ENCODE data around the gene IPO9. TPM values are rescaled to one million over a fixed set of nuclear protein-coding genes. Genes with fewer than 3 reads are reported as not detected.
"Not testable (repeated sequence)": the region's sequence is repeated elsewhere in the genome, so short reads cannot be mapped to it uniquely, and the experiment has no call there.

IPO9 gene
- total RNA-seq, 1 donor from 2014 or later = 12.8 TPM

DNA sequence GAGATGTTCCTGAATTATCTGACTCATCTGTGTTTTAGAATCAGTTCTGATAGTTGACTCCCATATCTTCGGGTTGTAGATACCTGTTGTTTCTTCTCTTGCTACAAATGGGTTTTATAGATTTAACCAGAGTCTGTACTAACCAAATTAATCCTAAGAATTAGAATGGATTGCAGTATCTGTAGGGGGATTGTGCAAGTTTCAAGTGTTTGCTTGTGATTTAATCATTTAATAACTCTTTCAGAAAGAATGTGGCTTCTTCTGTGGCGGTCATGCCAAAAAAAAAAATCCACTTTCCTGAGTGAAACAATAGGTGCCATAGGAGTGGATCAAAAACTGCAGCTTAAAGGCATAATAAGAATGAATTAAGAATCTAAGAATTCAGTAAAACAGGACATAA lies 9.4 kb downstream of the IPO9 start:
- H3K4me1 ChIP-seq = peaks cover 7% of the 10 kb centered on the region
- no peak for DNase-seq (ENCODE audit: extremely low spot score in 2 of 2)
- H3K27me3 ChIP-seq = no peaks in the 10 kb centered on the region
- no peak for TF ChIP-seq POLR2A (IDR thresholded peaks at IDR 0.05)
- TF ChIP-seq, protein P1, sequence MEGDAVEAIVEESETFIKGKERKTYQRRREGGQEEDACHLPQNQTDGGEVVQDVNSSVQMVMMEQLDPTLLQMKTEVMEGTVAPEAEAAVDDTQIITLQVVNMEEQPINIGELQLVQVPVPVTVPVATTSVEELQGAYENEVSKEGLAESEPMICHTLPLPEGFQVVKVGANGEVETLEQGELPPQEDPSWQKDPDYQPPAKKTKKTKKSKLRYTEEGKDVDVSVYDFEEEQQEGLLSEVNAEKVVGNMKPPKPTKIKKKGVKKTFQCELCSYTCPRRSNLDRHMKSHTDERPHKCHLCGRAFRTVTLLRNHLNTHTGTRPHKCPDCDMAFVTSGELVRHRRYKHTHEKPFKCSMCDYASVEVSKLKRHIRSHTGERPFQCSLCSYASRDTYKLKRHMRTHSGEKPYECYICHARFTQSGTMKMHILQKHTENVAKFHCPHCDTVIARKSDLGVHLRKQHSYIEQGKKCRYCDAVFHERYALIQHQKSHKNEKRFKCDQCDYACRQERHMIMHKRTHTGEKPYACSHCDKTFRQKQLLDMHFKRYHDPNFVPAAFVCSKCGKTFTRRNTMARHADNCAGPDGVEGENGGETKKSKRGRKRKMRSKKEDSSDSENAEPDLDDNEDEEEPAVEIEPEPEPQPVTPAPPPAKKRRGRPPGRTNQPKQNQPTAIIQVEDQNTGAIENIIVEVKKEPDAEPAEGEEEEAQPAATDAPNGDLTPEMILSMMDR (IDR thresholded peaks at IDR 0.05) = no peak
- TF ChIP-seq POLR2AphosphoS5 (IDR thresholded peaks at IDR 0.05; ENCODE audit: insufficient read depth in 1 of 2, low read depth in 1 of 2) = no peak
- no peak overlapping the region for H3K27ac ChIP-seq
- intact Hi-C loops (cut with DNase I) = no loop called here
- no peaks in the 10 kb centered on the region for H3K36me3 ChIP-seq
- no peak overlapping the region for H3K4me3 ChIP-seq
- H3K9me3 ChIP-seq = no peaks in the 10 kb centered on the region

DNA sequence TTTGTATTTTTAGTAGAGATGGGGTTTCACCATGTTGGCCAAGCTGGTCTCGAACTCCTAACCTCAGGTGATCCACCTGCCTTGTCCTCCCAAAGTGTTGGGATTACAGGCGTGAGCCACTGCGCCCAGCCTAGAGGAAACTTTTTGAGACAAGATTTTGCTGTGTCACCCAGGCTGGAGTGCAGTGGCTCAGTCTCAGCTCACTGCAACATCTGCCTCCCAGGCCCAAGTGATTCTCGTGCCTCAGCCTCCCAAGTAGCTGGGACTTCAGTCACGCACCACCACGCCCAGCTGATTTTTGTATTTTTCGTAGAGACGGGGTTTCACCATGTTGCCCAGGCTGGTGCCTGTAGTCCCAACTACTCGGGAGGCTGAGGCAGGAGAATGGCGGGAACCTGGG lies 10.1 kb downstream of the IPO9 start:
- H3K27me3 ChIP-seq; H3K9me3 ChIP-seq; H3K4me1 ChIP-seq; H3K4me3 ChIP-seq; intact Hi-C loops (cut with DNase I); H3K27ac ChIP-seq; DNase-seq (ENCODE audit: extremely low spot score in 2 of 2); H3K36me3 ChIP-seq: not testable (repeated sequence)

DNA sequence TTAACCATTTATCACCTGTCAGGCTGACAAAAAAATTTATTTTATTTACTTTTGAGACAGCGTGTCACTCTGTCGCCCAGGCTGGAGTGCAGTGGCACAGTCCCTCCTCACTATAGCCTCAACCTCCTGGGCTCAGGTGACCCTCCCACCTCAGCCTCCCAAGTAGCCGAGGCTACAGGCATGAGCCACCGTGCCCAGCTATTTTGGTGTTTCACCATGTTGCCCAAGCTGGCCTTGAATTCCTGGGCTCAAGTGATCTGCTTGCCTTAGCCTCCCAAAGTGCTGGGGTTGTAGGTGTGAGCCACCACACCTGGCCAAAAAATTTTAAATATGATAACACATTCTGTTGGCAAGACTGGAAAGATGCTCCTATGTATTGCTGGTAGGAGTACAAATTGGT lies 11.1 kb downstream of the IPO9 start:
- no peaks in the 10 kb centered on the region for H3K9me3 ChIP-seq
- no peak for DNase-seq (ENCODE audit: extremely low spot score in 2 of 2)
- H3K27me3 ChIP-seq = no peaks in the 10 kb centered on the region
- H3K4me3 ChIP-seq = no peak overlapping the region
- intact Hi-C loops (cut with DNase I) = no loop called here
- TF ChIP-seq POLR2A (IDR thresholded peaks at IDR 0.05) (no peak), POLR2AphosphoS5 (IDR thresholded peaks at IDR 0.05; ENCODE audit: insufficient read depth in 1 of 2, low read depth in 1 of 2) (no peak)
- TF ChIP-seq, protein P1 (IDR thresholded peaks at IDR 0.05) = no peak
- H3K36me3 ChIP-seq = no peaks in the 10 kb centered on the region
- no peak overlapping the region for H3K27ac ChIP-seq
- no peaks in the 10 kb centered on the region for H3K4me1 ChIP-seq

DNA sequence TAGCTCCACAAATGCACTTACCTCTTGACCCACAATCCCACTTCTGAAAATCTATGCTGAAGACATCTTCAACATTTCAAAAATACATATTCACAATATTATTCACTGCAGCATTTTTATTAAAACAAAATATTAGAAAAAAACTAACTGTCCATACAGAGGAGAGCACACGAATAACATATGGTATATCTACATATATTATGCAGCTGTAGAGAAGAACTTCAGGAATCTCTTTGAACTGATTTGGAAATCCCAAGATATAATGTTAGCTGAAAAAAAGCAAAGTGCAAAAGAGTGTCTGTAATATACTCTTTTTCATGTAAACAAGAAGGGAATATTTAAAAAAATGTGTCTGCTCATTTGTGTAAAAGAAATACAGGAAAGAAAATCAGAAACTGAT lies 11.5 kb downstream of the IPO9 start:
- no peak for DNase-seq (ENCODE audit: extremely low spot score in 2 of 2)
- intact Hi-C loops (cut with DNase I) = no loop called here
- TF ChIP-seq POLR2A (IDR thresholded peaks at IDR 0.05) (no peak), POLR2AphosphoS5 (IDR thresholded peaks at IDR 0.05; ENCODE audit: insufficient read depth in 1 of 2, low read depth in 1 of 2) (no peak)
- TF ChIP-seq, protein P1 (IDR thresholded peaks at IDR 0.05) = no peak
- no peaks in the 10 kb centered on the region for H3K36me3 ChIP-seq
- H3K4me3 ChIP-seq = no peak overlapping the region
- H3K4me1 ChIP-seq = no peaks in the 10 kb centered on the region
- H3K27me3 ChIP-seq = no peaks in the 10 kb centered on the region
- H3K9me3 ChIP-seq = no peaks in the 10 kb centered on the region
- H3K27ac ChIP-seq = no peak overlapping the region

DNA sequence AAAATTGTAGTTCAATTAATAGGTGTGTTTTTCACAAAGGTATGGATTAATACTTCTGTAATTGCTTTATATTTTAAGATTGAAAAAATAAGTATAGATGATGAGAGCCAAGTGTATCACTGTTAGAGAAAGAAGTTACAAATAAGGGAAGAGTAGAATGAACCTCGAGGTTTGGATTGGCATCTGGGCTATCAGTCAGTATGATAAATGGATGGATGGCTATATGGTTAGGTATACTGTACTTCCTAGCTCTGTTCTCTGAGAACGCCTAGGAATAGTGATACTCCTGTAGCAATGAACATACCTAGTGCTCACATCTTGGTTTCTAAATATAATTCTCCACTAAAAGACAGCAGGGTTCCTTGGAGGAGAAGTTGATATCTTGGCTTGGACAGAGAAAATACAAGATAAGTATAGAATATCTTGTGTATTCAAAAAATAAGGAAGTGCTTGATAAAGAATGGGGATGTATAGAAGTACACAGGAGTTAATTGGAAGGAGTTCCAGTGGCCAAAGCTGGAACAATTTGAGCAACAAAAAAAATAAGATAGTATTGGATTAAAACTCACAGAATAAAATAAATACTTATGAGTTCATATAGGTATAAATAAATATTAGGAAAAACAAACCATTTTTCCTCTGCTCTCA lies 12.4 kb downstream of the IPO9 start:
- no peak for DNase-seq (ENCODE audit: extremely low spot score in 2 of 2)
- Histone ChIP-seq H3K27ac (no peak overlapping the region), H3K27me3 (no peaks in the 10 kb centered on the region), H3K4me1 (no peaks in the 10 kb centered on the region), H3K36me3 (no peaks in the 10 kb centered on the region), H3K4me3 (no peak overlapping the region), H3K9me3 (no peaks in the 10 kb centered on the region)
- TF ChIP-seq, protein P1 (IDR thresholded peaks at IDR 0.05) = no peak
- TF ChIP-seq POLR2AphosphoS5 (IDR thresholded peaks at IDR 0.05; ENCODE audit: insufficient read depth in 1 of 2, low read depth in 1 of 2) (no peak), POLR2A (IDR thresholded peaks at IDR 0.05) (no peak)
- intact Hi-C loops (cut with DNase I) = no loop called here
